Activated naive CD4-positive, alpha-beta T cell treated with Interleukin-2 at 50 U/mL for 16 hours (primary cell): Measurements from ENCODE around the gene POLR2J.
"Not testable (repeated sequence)": the region's sequence is repeated elsewhere in the genome, so short reads cannot be mapped to it uniquely, and the experiment has no call there.

Experiments used
- DNase-seq: peaks from one replicate; pipeline ENCODE4 v3.0.0-alpha.2; 2020

Gene POLR2J

GRCh38 chr7:102464577-102465280, 14.0 kb downstream of the POLR2J start, which contains the start of the genes ALKBH4 and LRWD1:
Gene ALKBH4, minus strand, starts transcription at chr7:102464863. Its CDS starts 27 bp downstream, at chr7:102464836.
Gene LRWD1, plus strand, starts transcription at chr7:102464984. Its CDS starts 97 bp downstream, at chr7:102465081.
- peak; percentile 96 for DNase-seq

- DNase-seq = no peak
Observed at GRCh38 chr7:102463841-102464576, 14.7 kb downstream of the POLR2J start.

GRCh38 chr7:102460467-102460866, 18.3 kb downstream of the POLR2J start:
- no peak for DNase-seq

- DNase-seq = no peak
Observed at GRCh38 chr7:102459221-102459844, 19.4 kb downstream of the POLR2J start.

- DNase-seq = no peak
Observed at GRCh38 chr7:102457352-102457924, 21.3 kb downstream of the POLR2J start.

- DNase-seq = no peak
Observed at GRCh38 chr7:102456327-102456726, 22.4 kb downstream of the POLR2J start.

GRCh38 chr7:102455596-102455995, 23.1 kb downstream of the POLR2J start:
- no peak for DNase-seq

- DNase-seq = not testable (repeated sequence)
Observed at GRCh38 chr7:102454932-102455331, 23.8 kb downstream of the POLR2J start.

- DNase-seq = no peak
Observed at GRCh38 chr7:102454468-102454867, 24.3 kb downstream of the POLR2J start.

- DNase-seq = no peak
Observed at GRCh38 chr7:102453319-102453718, 25.4 kb downstream of the POLR2J start.

GRCh38 chr7:102452451-102452850, 26.3 kb downstream of the POLR2J start:
- DNase-seq = no peak

GRCh38 chr7:102451371-102452054, 27.2 kb downstream of the POLR2J start:
- no peak for DNase-seq

GRCh38 chr7:102450242-102450641, 28.5 kb downstream of the POLR2J start:
- DNase-seq = peak; percentile 65

GRCh38 chr7:102449136-102449535, 29.6 kb downstream of the POLR2J start:
- no peak for DNase-seq

GRCh38 chr7:102447311-102447710, 31.4 kb downstream of the POLR2J start:
- DNase-seq = no peak

- DNase-seq = no peak
Observed at GRCh38 chr7:102446387-102447156, 32.1 kb downstream of the POLR2J start.

GRCh38 chr7:102445674-102446071, 33.0 kb downstream of the POLR2J start:
- no peak for DNase-seq

GRCh38 chr7:102444961-102445673, 33.6 kb downstream of the POLR2J start:
- no peak for DNase-seq

- no peak for DNase-seq
Observed at GRCh38 chr7:102439963-102440795, 38.5 kb downstream of the POLR2J start.

- DNase-seq = no peak
Observed at GRCh38 chr7:102436118-102436517, 42.6 kb downstream of the POLR2J start.
